HG02981 (cell line): ENCODE results near the gene AK8.
"Not testable (repeated sequence)": the region's sequence is repeated elsewhere in the genome, so short reads cannot be mapped to it uniquely, and the experiment has no call there.

ENCODE experiments used
- ATAC-seq: cut with Tn5 transposase; IDR thresholded peaks from one replicate; pipeline ENCODE4 v1.9.1; 2021; ENCODE audit warnings: mild to moderate bottlenecking, moderate library complexity; ENCODE audit not compliant: unreplicated experiment

Gene AK8

GRCh38 chr9:132775720-132776119 lies 102.4 kb downstream of the AK8 start:
- ATAC-seq = no peak

- no peak for ATAC-seq
Observed at GRCh38 chr9:132774886-132775285, 103.2 kb downstream of the AK8 start.

GRCh38 chr9:132773764-132774339 lies 104.2 kb downstream of the AK8 start:
- ATAC-seq = no peak

- no peak for ATAC-seq
Observed at GRCh38 chr9:132773093-132773492, 105.0 kb downstream of the AK8 start.

GRCh38 chr9:132771752-132772151 lies 106.3 kb downstream of the AK8 start:
- ATAC-seq = not testable (repeated sequence)

- no peak for ATAC-seq
Observed at GRCh38 chr9:132770770-132771310, 107.2 kb downstream of the AK8 start.

- peak; percentile 40 for ATAC-seq
Observed at GRCh38 chr9:132769906-132770769, 107.9 kb downstream of the AK8 start.

GRCh38 chr9:132768932-132769905 lies 108.9 kb downstream of the AK8 start:
- ATAC-seq = peak; percentile 55

GRCh38 chr9:132763574-132763973 lies 114.5 kb downstream of the AK8 start:
- no peak for ATAC-seq

- no peak for ATAC-seq
Observed at GRCh38 chr9:132762896-132763295, 115.2 kb downstream of the AK8 start.

- no peak for ATAC-seq
Observed at GRCh38 chr9:132761602-132762001, 116.5 kb downstream of the AK8 start.

GRCh38 chr9:132760057-132760456 lies 118.0 kb downstream of the AK8 start:
- ATAC-seq = no peak

- ATAC-seq = no peak
Observed at GRCh38 chr9:132757016-132757415, 121.1 kb downstream of the AK8 start.

- ATAC-seq = no peak
Observed at GRCh38 chr9:132756214-132756845, 121.8 kb downstream of the AK8 start.

- no peak for ATAC-seq
Observed at GRCh38 chr9:132755096-132755495, 123.0 kb downstream of the AK8 start.

GRCh38 chr9:132754236-132754635 lies 123.8 kb downstream of the AK8 start:
- no peak for ATAC-seq

GRCh38 chr9:132753593-132753880 lies 124.5 kb downstream of the AK8 start:
- ATAC-seq = no peak

GRCh38 chr9:132752877-132753592 lies 125.0 kb downstream of the AK8 start:
- no peak for ATAC-seq

GRCh38 chr9:132750668-132751067 lies 127.4 kb downstream of the AK8 start:
- ATAC-seq = no peak

- ATAC-seq = no peak
Observed at GRCh38 chr9:132749306-132749705, 128.8 kb downstream of the AK8 start.
